Stimulated activated CD4-positive, alpha-beta T cell treated with anti-CD3 and anti-CD28 coated beads, Interleukin-2, amount 100 ng/mL, for 24 hours (primary cell): ENCODE results near the gene STK32B.

Experiments used
- DNase-seq, 2 donors: peaks; one replicate each; pipeline ENCODE4 v3.0.0-alpha.2; 2020

STK32B gene

GRCh38 chr4:5547651-5548249 lies 496.5 kb downstream of the STK32B start:
- DNase-seq: no peak
